ENCODE measurements around the gene C2orf42. TPM values are rescaled to one million over a fixed set of nuclear protein-coding genes. Genes with fewer than 3 reads are reported as not detected.

The C2orf42 gene
- 14.0 and 14.6 TPM in 2 replicates for total RNA-seq

DNA sequence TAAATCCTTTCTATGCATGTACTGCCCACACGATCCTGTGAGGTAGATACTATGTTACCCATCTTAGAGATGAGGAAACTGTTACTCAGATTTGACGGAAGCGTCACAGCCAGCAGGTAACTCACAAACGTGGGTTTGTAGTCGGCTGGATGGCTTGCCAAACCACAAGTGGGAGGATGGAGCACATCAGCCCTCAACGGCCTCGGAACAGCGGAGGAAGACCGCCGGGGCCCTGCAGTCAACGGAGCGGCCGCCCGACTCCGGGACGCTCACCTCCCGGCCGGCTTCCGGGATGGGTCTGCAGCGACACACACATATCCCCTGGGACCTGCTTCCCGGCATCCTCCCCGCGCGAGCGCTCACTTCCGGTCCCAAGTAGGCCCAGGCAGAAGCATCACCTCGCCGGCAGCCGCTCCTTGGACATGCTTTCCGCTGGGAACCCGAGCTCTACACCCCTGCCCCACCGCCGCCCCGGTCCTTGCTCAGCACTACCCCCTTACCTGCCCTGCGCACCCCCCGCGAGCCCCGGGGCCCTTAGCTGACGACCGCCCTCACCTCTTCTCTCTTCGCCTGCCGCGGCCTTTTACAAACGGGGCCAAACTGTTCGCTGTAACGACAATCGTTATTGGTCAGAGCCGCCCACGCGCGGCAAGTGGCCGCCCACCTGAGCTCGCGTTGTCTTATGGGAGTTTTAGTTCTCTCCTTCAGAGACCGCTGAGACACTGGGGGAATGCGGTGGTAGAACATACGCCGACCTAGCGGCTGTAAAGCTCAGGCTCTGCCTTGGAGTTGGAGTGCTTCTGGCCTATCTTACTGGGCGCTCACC lies at the start of gene C2orf42:
TSS of gene C2orf42 (minus strand) at position 602 of the 826 bp plus-strand sequence. CDS start 9,034 bp downstream, outside the sequence.

Other genes starting within 250 kb of the C2orf42 start
- gene ASPRV1, start 229.4 kb downstream of the C2orf42 start, total RNA-seq: 0.13 and 0.14 TPM in 2 replicates
- 74.9 and 104 TPM in 2 replicates for gene PCBP1, start 103.5 kb downstream of the C2orf42 start, total RNA-seq
- gene TIA1, start 57.6 kb upstream of the C2orf42 start, total RNA-seq: 153 and 162 TPM in 2 replicates
- 37.2 and 41.0 TPM in 2 replicates for gene PCYOX1, start 67.1 kb upstream of the C2orf42 start, total RNA-seq
- 315 and 331 TPM in 2 replicates for gene SNRPG, start 102.7 kb upstream of the C2orf42 start, total RNA-seq
- gene FAM136A, start 111.0 kb upstream of the C2orf42 start, total RNA-seq: 53.9 and 56.4 TPM in 2 replicates